Right atrium auricular region (tissue), 2 donors: ENCODE measurements around the gene AVPI1. TPM values are rescaled to one million over a fixed set of nuclear protein-coding genes. Genes with fewer than 3 reads are reported as not detected.
"Not testable (repeated sequence)": the region's sequence is repeated elsewhere in the genome, so short reads cannot be mapped to it uniquely, and the experiment has no call there.

Experiments used
- DNase-seq: peaks from one replicate; pipeline ENCODE4 v3.0.0-alpha.2; 2019; ENCODE audit warnings: low spot score
- H3K27ac ChIP-seq, 2 donors: fragments of 200-600 bp; sonication (generic); 1 replicate in 1 of 2; 2 replicates in 1 of 2; pipeline ENCODE4 v1.5.1; 2016 to 2019
- H3K27me3 ChIP-seq, 2 donors: fragments of 200-600 bp; sonication (generic); one replicate each; pipeline versions ENCODE4 v1.5.1 to v1.6.0; 2017 to 2019
- H3K36me3 ChIP-seq: fragments of 200-600 bp; sonication (generic); one replicate; pipeline ENCODE4 v1.5.1; 2016
- H3K4me1 ChIP-seq, 2 donors: fragments of 200-600 bp; sonication (generic); one replicate each; pipeline versions ENCODE4 v1.5.1 to v1.6.0; 2017 to 2019
- H3K4me3 ChIP-seq, 2 donors: fragments of 200-600 bp; sonication (generic); 1 replicate in 1 of 2; 2 replicates in 1 of 2; pipeline ENCODE4 v1.5.1; 2017 to 2019; ENCODE audit warnings: mild to moderate bottlenecking in 1 of 2, moderate library complexity in 1 of 2
- H3K9me3 ChIP-seq, 2 donors: fragments of 200-600 bp; sonication (generic); one replicate each; pipeline ENCODE4 v1.5.1; 2019
- CTCF ChIP-seq, 2 donors: fragments of 200-600 bp; sonication (generic); IDR thresholded peaks; one replicate each; pipeline ENCODE4 v1.5.1; 2019; ENCODE audit warnings: antibody characterized with exemption in 2 of 2
- total RNA-seq, 2 donors: library from RNA; depleted of rRNA; stranded (reverse); fragments of >200 nt; gene quantifications; one replicate each; pipeline ENCODE4 v1.1.0, GENCODE V29; 2016

AVPI1 gene
- total RNA-seq, 2 donors from 2014 or later, result 10.5 to 23.7 TPM

- peak; percentile 100 for DNase-seq
- Histone ChIP-seq H3K4me3 (peak within 1 kb of the TSS; percentile 74 to 87), H3K4me1 (peaks cover 0 to 16% of the 10 kb centered on the region in 2 donors), H3K27ac (peak within 1 kb of the TSS; percentile 87 to 89), H3K9me3 (no peaks in the 10 kb centered on the region), H3K27me3 (no peaks in the 10 kb centered on the region), H3K36me3 (peaks cover 5% of the 10 kb centered on the region)
- TF ChIP-seq CTCF (IDR thresholded peaks at IDR 0.05), result no peak
Measured at GRCh38 chr10:97640174-97640867, 46.7 kb downstream of the AVPI1 start, which contains the start of gene PI4K2A. PI4K2A (plus strand) TSS chr10:97640671; CDS start chr10:97640743, 72 bp downstream.

GRCh38 chr10:97639090-97639489, 48.0 kb downstream of the AVPI1 start:
- not testable (repeated sequence) for H3K9me3 ChIP-seq, H3K4me3 ChIP-seq, H3K27ac ChIP-seq, H3K27me3 ChIP-seq, DNase-seq, H3K36me3 ChIP-seq
- peaks cover 0 to 16% of the 10 kb centered on the region in 2 donors for H3K4me1 ChIP-seq

- no peak for DNase-seq
- TF ChIP-seq CTCF (IDR thresholded peaks at IDR 0.05), result no peak
- Histone ChIP-seq H3K4me1 (peaks cover 0 to 7% of the 10 kb centered on the region in 2 donors), H3K4me3 (no peak overlapping the region), H3K27ac (no peak overlapping the region), H3K36me3 (no peaks in the 10 kb centered on the region), H3K9me3 (no peaks in the 10 kb centered on the region), H3K27me3 (no peaks in the 10 kb centered on the region)
Measured at GRCh38 chr10:97635577-97635976, 51.5 kb downstream of the AVPI1 start.

- Histone ChIP-seq H3K27ac (peak overlapping the region; percentile 54 to 62), H3K4me3 (peak overlapping the region; percentile 64 to 65)
Measured at GRCh38 chr10:97633921-97634320, 53.1 kb downstream of the AVPI1 start.

GRCh38 chr10:97632949-97633884, 53.8 kb downstream of the AVPI1 start, which contains the start of gene MORN4:
MORN4 (minus strand) TSS chr10:97633500; CDS start chr10:97619653, 13,847 bp downstream.
- Histone ChIP-seq H3K27ac (peak within 1 kb of the TSS; percentile 54 to 62), H3K4me3 (peak within 1 kb of the TSS; percentile 64 to 65), H3K27me3 (no peaks in the 10 kb centered on the region), H3K9me3 (no peaks in the 10 kb centered on the region), H3K4me1 (peaks cover 0 to 7% of the 10 kb centered on the region in 2 donors), H3K36me3 (no peaks in the 10 kb centered on the region)
- peak; percentile 96 for DNase-seq
- TF ChIP-seq CTCF (IDR thresholded peaks at IDR 0.05), result peak in 1 of 2 donors; percentile 5

More at GRCh38 chr10:97633921-97634320, 53.1 kb downstream of the AVPI1 start:
- Histone ChIP-seq H3K4me1 (peaks cover 0 to 7% of the 10 kb centered on the region in 2 donors), H3K36me3 (no peaks in the 10 kb centered on the region), H3K9me3 (no peaks in the 10 kb centered on the region), H3K27me3 (no peaks in the 10 kb centered on the region)
- peak in 1 of 2 donors; percentile 19 for TF ChIP-seq CTCF (IDR thresholded peaks at IDR 0.05)
- no peak for DNase-seq

GRCh38 chr10:97631098-97631497, 55.9 kb downstream of the AVPI1 start:
- H3K4me3 ChIP-seq, result no peak overlapping the region
- peaks cover 0 to 11% of the 10 kb centered on the region in 2 donors for H3K4me1 ChIP-seq
- H3K27me3 ChIP-seq, result no peaks in the 10 kb centered on the region
- H3K27ac ChIP-seq, result no peak overlapping the region
- TF ChIP-seq CTCF (IDR thresholded peaks at IDR 0.05), result no peak
- no peak for DNase-seq
- no peaks in the 10 kb centered on the region for H3K36me3 ChIP-seq
- H3K9me3 ChIP-seq, result no peaks in the 10 kb centered on the region
